ENCODE measurements around the gene SLX9.

GRCh38 chr21:44953628-44954021, 13.8 kb downstream of the SLX9 start:
- TF ChIP-seq CTCF (conservative IDR thresholded peaks at IDR 0.05; ENCODE audit: low read length) (no peak), EZH2phosphoT487 (IDR thresholded peaks at IDR 0.05; ENCODE audit: borderline replicate concordance, low read depth, low read length) (no peak)
